K562 (cell line): ENCODE measurements around the gene ACVR2B. TPM values are rescaled to one million over a fixed set of nuclear protein-coding genes. Genes with fewer than 3 reads are reported as not detected.

Experiments used
- ATAC-seq: fragments of 200-7000 bp; cut with Tn5 transposase; 3 replicates; pipeline ENCODE4 v1.9.1; 2020; ENCODE audit warnings: moderate library complexity
- BruUV-seq: library from RNA; stranded (reverse); fragments of 400-500 nt; replicated peaks from 2 replicates; lab custom pipeline; 2021; lab: Mats Ljungman, UMichigan
- CTCF ChIA-PET: fragments of 300-600 bp; formaldehyde crosslinking; extraction: SDS; loops from one replicate; lab custom pipeline; 2021; ENCODE audit warnings: low intra/inter-chr PET ratio; lab: Yijun Ruan, JAX
- POLR2A ChIA-PET: fragments of 300-600, 350-650 bp; sonication (Branson Sonifier 250); formaldehyde crosslinking; extraction: SDS; loops from one replicate; lab custom pipeline; 2021; ENCODE audit warnings: antibody characterized with exemption, inconsistent platforms; lab: Yijun Ruan, JAX
- DNase-seq, 4 experiments: peaks; one replicate each; pipeline versions ENCODE4 v3.0.0 to v3.0.0-alpha.2; 2011 to 2018; ENCODE audit warnings: low spot score in 3 of 4, mixed read lengths in 3 of 4; ENCODE audit errors: extremely low read depth in 1 of 4
- FAIRE-seq: peaks from 2 replicates; lab custom pipeline; 2011; peaks lifted over from hg19 to GRCh38; lab: Jason Lieb, UNC
- H2AFZ ChIP-seq: 2 replicates; pipeline ENCODE4 v1.6.0; 2011; ENCODE audit warnings: low read depth, low read length, control low read depth, inconsistent platforms
- H3K27ac ChIP-seq: fragments of 200-600 bp; 3 replicates; pipeline ENCODE4 v1.8.0; 2011; ENCODE audit warnings: low read depth, mild to moderate bottlenecking, control low read depth, inconsistent platforms, low read length, moderate library complexity, mixed read lengths; ENCODE audit errors: extremely low read depth
- H3K27me3 ChIP-seq, 2 experiments: fragments of 300-600 bp in 1 of 2; 2 replicates in 1 of 2; 3 replicates in 1 of 2; pipeline versions ENCODE4 v1.6.0 to v1.8.0; 2011; ENCODE audit warnings: inconsistent platforms in 2 of 2, low read length in 2 of 2, mild to moderate bottlenecking in 1 of 2, mixed read lengths in 1 of 2, moderate library complexity in 1 of 2; ENCODE audit not compliant: control insufficient read depth in 2 of 2, insufficient read depth in 2 of 2
- H3K36me3 ChIP-seq: fragments of 300-600 bp; 3 replicates; pipeline ENCODE4 v1.8.0; 2011; ENCODE audit warnings: mild to moderate bottlenecking, low read length, inconsistent platforms; ENCODE audit not compliant: control insufficient read depth, insufficient read depth
- H3K4me1 ChIP-seq, 2 experiments: fragments of 200-600 bp in 1 of 2; replicated peaks in 1 of 2; 2 replicates in 1 of 2; 3 replicates in 1 of 2; pipeline versions ENCODE4 v1.5.1 to v1.8.0; 2011; ENCODE audit warnings: inconsistent platforms in 2 of 2, low read length in 2 of 2, mild to moderate bottlenecking in 1 of 2, mixed read lengths in 1 of 2, moderate library complexity in 1 of 2; ENCODE audit not compliant: control insufficient read depth in 2 of 2, insufficient read depth in 2 of 2
- H3K4me2 ChIP-seq: 2 replicates; pipeline ENCODE4 v1.6.1; 2011; ENCODE audit warnings: low read length, control low read depth, inconsistent platforms, mixed read lengths; ENCODE audit not compliant: insufficient read depth
- H3K4me3 ChIP-seq: fragments of 200-600 bp; sonication (generic), shearing (Covaris generic); 2 replicates; pipeline ENCODE4 v1.5.1; 2016; ENCODE audit warnings: control low read depth, inconsistent platforms
- H3K79me2 ChIP-seq: fragments of 200-600 bp; 3 replicates; pipeline ENCODE4 v1.8.0; 2011; ENCODE audit warnings: low read length, inconsistent platforms; ENCODE audit not compliant: control insufficient read depth, insufficient read depth
- H3K9ac ChIP-seq, 2 experiments: 2 replicates each; pipeline versions ENCODE4 v1.6.0 to v1.6.1; 2011; ENCODE audit warnings: low read depth in 2 of 2, low read length in 2 of 2, control low read depth in 1 of 2, inconsistent platforms in 1 of 2, mild to moderate bottlenecking in 1 of 2, mixed read lengths in 1 of 2; ENCODE audit not compliant: insufficient read depth in 1 of 2
- H3K9me1 ChIP-seq: one replicate; pipeline ENCODE4 v1.6.0; 2011; ENCODE audit warnings: inconsistent platforms, mild to moderate bottlenecking, low read length, moderate library complexity; ENCODE audit not compliant: control insufficient read depth, insufficient read depth
- H3K9me3 ChIP-seq: replicated peaks from 2 replicates; pipeline ENCODE4 v1.5.1; 2011; ENCODE audit warnings: low read depth, low read length, inconsistent platforms; ENCODE audit not compliant: control insufficient read depth, insufficient read depth
- H4K20me1 ChIP-seq: replicated peaks from 2 replicates; pipeline ENCODE4 v1.6.1; 2011; ENCODE audit warnings: low read length, inconsistent platforms, mixed read lengths; ENCODE audit not compliant: control insufficient read depth, insufficient read depth
- C11orf30 ChIP-seq: fragments of 450-650 bp; IDR thresholded peaks from 2 replicates; pipeline ENCODE4 v1.6.1; 2016; ENCODE audit warnings: low read depth, mild to moderate bottlenecking
- GABPB1 ChIP-seq: sonication (generic); formaldehyde crosslinking; IDR thresholded peaks from 2 replicates; pipeline ENCODE4 v1.8.0; 2022; ENCODE audit warnings: mild to moderate bottlenecking, missing genetic modification reagents
- MAFF ChIP-seq: IDR thresholded peaks from 2 replicates; pipeline ENCODE4 v1.6.1; 2012; ENCODE audit warnings: low read length, improper control_type of control experiment
- MAFG ChIP-seq: fragments of 450-650 bp; conservative IDR thresholded peaks from 2 replicates; pipeline ENCODE4 v1.6.1; 2016; ENCODE audit warnings: missing genetic modification characterization, missing compliant biosample characterization
- MAFK ChIP-seq: IDR thresholded peaks from 2 replicates; pipeline ENCODE4 v1.6.1; 2011; ENCODE audit warnings: low read length, improper control_type of control experiment
- PURB ChIP-seq: sonication (generic); formaldehyde crosslinking; IDR thresholded peaks from 2 replicates; pipeline ENCODE4 v1.9.0; 2021; ENCODE audit warnings: low read depth, mild to moderate bottlenecking, missing genetic modification reagents
- ZNF316 ChIP-seq: fragments of 450-650 bp; IDR thresholded peaks from 2 replicates; pipeline ENCODE4 v1.6.1; 2016
- ZNF76 ChIP-seq: fragments of 250-450 bp; sonication (Bioruptor Pico); IDR thresholded peaks from 2 replicates; pipeline ENCODE4 v1.4.0; 2020; ENCODE audit warnings: mild to moderate bottlenecking, moderate library complexity, borderline replicate concordance
- WGBS: fragments of 100-300 bp; shearing (Covaris generic); methylation state at CpG from one replicate; pipeline ENCODE4 v1.1.6; 2016; ENCODE audit warnings: low coverage, mixed read lengths; ENCODE audit not compliant: insufficient coverage; ENCODE audit errors: missing lambda C conversion rate; 5-methylcytosine and 5-hydroxymethylcytosine counted together
- in situ Hi-C: fragments of 300-500 bp; cut with MboI; formaldehyde crosslinking; loops from 4 replicates; pipeline ENCODE4 v1.15.0; 2018; ENCODE audit warnings: inconsistent platforms, mixed read lengths
- intact Hi-C: fragments of 100-400 bp; cut with micrococcal nuclease; formaldehyde crosslinking; loops from 2 replicates; pipeline ENCODE4 v1.14.2; 2022
- polyA plus RNA-seq, 8 experiments: library from polyadenylated mRNA; depleted of rRNA in 4 of 8; stranded (reverse) in 5 of 8; unstranded in 3 of 8; fragments of >200 nt; fragmentation: Nextera tagmentation in 2 of 8; fragmentation: Illumina TruSeq in 1 of 8; extraction: Ambion mirVana in 2 of 8; extraction: Trizol in 1 of 8; gene quantifications; 2 replicates each; pipeline versions ENCODE4 v1.2.1 to v1.2.3, GENCODE V29; 2011 to 2014; ENCODE audit warnings: inconsistent platforms in 1 of 8, missing spikeins in 1 of 8
- total RNA-seq, 7 experiments: library from RNA; depleted of rRNA in 6 of 7; stranded (reverse); fragments of >200 nt in 6 of 7; fragmentation: Illumina TruSeq in 2 of 7; extraction: Trizol in 2 of 7; gene quantifications; 2 replicates each; pipeline versions ENCODE4 v1.2.1 to v1.2.3, GENCODE V29; 2011 to 2021; ENCODE audit warnings: low replicate concordance in 1 of 7
- TF ChIP-seq, protein P1 (sequence below): fragments of 250-450 bp; sonication (Bioruptor Pico); IDR thresholded peaks from 2 replicates; pipeline ENCODE4 v1.5.0; 2021

Gene ACVR2B
- total and polyA plus RNA-seq, 9 of the 15 experiments (the other 6 are each of a cell fraction or from before 2014, with no cell fraction given), result 1.8 to 23.7 (median 7.1) TPM

DNA sequence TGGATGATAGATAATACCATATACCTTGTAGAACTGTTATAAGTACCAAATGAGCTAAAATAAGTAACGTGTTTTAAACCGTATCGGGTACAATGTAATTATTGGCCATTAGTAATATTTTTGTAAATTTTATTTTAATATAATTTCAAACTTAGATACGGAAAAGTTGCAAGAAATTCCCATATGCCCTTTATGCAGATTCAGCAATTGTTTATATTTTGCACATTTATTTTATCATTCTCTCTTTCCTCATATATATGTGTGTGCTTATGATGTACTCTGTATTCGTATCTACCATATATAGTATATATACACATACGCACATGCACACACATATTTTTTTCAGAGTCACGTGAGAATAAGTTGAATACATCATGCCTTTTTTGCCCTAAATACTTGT lies 80.9 kb downstream of the ACVR2B start:
- Histone ChIP-seq H3K36me3 (no peaks in the 10 kb centered on the region), H3K9me3 (no peaks in the 10 kb centered on the region), H3K9ac (no peak overlapping the region), H3K4me2 (no peak overlapping the region), H3K79me2 (no peaks in the 10 kb centered on the region), H4K20me1 (peaks cover 17% of the 10 kb centered on the region; the same call in 1 of the 2 replicates), H3K9me1 (no peaks in the 10 kb centered on the region), H2AFZ (no peak overlapping the region), H3K27ac (no peak overlapping the region), H3K27me3 (peaks cover 0 to 8% of the 10 kb centered on the region in 2 experiments; a peak in 2 of 5 replicates), H3K4me3 (no peak overlapping the region), H3K4me1 (peaks cover 10 to 11% of the 10 kb centered on the region in 2 experiments)
- WGBS, result 78% methylated on average over 7 of the region's 7 CpGs
- FAIRE-seq (no peak), DNase-seq (no peak), ATAC-seq (no peak)
- ChIA-PET POLR2A (interaction anchor here (0.7 kb wide), 1 partner anchor 11 kb away, joined by 6 read pairs; no protein-coding TSS in a partner anchor), CTCF (no interaction called here)
- intact Hi-C loops (no loop called here), in situ Hi-C loops (no loop called here)
- no TSS peak for BruUV-seq
- TF ChIP-seq GABPB1 (no peak), MAFG (tag) (peak; percentile 40), ZNF76 (CRISPR knock-in tag) (no peak), MAFK (peak; percentile 35; the same call in 1 of the 2 replicates), ZNF316 (peak; percentile 82), C11orf30 (peak; percentile 55), PURB (CRISPR knock-in tag) (no peak), MAFF (peak; percentile 32; the same call in 1 of the 2 replicates)
- TF ChIP-seq, protein P1, sequence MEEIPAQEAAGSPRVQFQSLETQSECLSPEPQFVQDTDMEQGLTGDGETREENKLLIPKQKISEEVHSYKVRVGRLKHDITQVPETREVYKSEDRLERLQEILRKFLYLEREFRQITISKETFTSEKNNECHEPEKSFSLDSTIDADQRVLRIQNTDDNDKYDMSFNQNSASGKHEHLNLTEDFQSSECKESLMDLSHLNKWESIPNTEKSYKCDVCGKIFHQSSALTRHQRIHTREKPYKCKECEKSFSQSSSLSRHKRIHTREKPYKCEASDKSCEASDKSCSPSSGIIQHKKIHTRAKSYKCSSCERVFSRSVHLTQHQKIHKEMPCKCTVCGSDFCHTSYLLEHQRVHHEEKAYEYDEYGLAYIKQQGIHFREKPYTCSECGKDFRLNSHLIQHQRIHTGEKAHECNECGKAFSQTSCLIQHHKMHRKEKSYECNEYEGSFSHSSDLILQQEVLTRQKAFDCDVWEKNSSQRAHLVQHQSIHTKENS (CRISPR knock-in tag), result no peak
